Measurements from ENCODE around the gene FAM89B.
A peak's percentile ranks its signal among the peaks of the same experiment; 100 is the strongest.

- TF ChIP-seq, protein P1, sequence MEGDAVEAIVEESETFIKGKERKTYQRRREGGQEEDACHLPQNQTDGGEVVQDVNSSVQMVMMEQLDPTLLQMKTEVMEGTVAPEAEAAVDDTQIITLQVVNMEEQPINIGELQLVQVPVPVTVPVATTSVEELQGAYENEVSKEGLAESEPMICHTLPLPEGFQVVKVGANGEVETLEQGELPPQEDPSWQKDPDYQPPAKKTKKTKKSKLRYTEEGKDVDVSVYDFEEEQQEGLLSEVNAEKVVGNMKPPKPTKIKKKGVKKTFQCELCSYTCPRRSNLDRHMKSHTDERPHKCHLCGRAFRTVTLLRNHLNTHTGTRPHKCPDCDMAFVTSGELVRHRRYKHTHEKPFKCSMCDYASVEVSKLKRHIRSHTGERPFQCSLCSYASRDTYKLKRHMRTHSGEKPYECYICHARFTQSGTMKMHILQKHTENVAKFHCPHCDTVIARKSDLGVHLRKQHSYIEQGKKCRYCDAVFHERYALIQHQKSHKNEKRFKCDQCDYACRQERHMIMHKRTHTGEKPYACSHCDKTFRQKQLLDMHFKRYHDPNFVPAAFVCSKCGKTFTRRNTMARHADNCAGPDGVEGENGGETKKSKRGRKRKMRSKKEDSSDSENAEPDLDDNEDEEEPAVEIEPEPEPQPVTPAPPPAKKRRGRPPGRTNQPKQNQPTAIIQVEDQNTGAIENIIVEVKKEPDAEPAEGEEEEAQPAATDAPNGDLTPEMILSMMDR (IDR thresholded peaks at IDR 0.05; ENCODE audit: low read depth, low read length): peak; percentile 19
- TF ChIP-seq POLR2A (IDR thresholded peaks at IDR 0.05; ENCODE audit: extremely low read depth, insufficient read length): no peak
Measured at GRCh38 chr11:65547446-65548125, 24.8 kb upstream of the FAM89B start.

All from NB4 (cell line).